ENCODE data around the gene MIA. TPM values are rescaled to one million over a fixed set of nuclear protein-coding genes. Genes with fewer than 3 reads are reported as not detected.
A peak's percentile ranks its signal among the peaks of the same experiment; 100 is the strongest.
"Not testable (repeated sequence)": the region's sequence is repeated elsewhere in the genome, so short reads cannot be mapped to it uniquely, and the experiment has no call there.

Gene MIA
- total RNA-seq, 1 experiment from 2014 or later, result 2.2 TPM

DNA sequence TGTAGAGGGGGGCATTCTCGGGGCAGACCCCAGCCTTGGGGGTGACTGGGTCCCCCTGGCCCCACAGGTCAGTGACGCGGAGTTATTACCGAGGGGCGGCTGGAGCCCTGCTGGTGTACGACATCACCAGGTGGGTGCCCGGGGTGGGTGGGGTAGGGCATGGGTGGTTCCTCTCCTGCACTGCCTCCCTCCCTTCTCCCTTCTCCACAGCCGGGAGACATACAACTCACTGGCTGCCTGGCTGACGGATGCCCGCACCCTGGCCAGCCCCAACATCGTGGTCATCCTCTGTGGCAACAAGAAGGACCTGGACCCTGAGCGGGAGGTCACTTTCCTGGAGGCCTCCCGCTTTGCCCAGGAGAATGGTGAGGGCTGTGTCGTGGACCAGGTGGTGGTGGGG, 8.4 kb downstream of the MIA start:
- CTCF ChIA-PET, result no interaction called here
- POLR2A ChIA-PET, result no interaction called here
- Histone ChIP-seq H3K36me3 (ENCODE audit: control insufficient read depth, insufficient read depth, low read length) (no peaks in the 10 kb centered on the region), H3K4me3 (ENCODE audit: low read depth in 2 of 2, low read length in 2 of 2) (no peak overlapping the region), H3K27me3 (ENCODE audit: control insufficient read depth, insufficient read depth, low read length) (no peaks in the 10 kb centered on the region), H3K27ac (ENCODE audit: low read length) (no peak overlapping the region), H3K4me1 (ENCODE audit: control insufficient read depth, insufficient read depth, low read length) (no peaks in the 10 kb centered on the region), H3K9me3 (ENCODE audit: control insufficient read depth, insufficient read depth, low read depth, low read length) (no peaks in the 10 kb centered on the region)
- ATAC-seq, result no peak
- intact Hi-C loops (cut with micrococcal nuclease; ENCODE audit: unreplicated experiment), result no loop called here
- no TSS peak for BruUV-seq (replicated peaks)
- in situ Hi-C loops (cut with HindIII; ENCODE audit: low pct_unique_long_range_greater_than_20kb, low sequenced_read_pairs), result no loop called here
- TF ChIP-seq, protein P1, sequence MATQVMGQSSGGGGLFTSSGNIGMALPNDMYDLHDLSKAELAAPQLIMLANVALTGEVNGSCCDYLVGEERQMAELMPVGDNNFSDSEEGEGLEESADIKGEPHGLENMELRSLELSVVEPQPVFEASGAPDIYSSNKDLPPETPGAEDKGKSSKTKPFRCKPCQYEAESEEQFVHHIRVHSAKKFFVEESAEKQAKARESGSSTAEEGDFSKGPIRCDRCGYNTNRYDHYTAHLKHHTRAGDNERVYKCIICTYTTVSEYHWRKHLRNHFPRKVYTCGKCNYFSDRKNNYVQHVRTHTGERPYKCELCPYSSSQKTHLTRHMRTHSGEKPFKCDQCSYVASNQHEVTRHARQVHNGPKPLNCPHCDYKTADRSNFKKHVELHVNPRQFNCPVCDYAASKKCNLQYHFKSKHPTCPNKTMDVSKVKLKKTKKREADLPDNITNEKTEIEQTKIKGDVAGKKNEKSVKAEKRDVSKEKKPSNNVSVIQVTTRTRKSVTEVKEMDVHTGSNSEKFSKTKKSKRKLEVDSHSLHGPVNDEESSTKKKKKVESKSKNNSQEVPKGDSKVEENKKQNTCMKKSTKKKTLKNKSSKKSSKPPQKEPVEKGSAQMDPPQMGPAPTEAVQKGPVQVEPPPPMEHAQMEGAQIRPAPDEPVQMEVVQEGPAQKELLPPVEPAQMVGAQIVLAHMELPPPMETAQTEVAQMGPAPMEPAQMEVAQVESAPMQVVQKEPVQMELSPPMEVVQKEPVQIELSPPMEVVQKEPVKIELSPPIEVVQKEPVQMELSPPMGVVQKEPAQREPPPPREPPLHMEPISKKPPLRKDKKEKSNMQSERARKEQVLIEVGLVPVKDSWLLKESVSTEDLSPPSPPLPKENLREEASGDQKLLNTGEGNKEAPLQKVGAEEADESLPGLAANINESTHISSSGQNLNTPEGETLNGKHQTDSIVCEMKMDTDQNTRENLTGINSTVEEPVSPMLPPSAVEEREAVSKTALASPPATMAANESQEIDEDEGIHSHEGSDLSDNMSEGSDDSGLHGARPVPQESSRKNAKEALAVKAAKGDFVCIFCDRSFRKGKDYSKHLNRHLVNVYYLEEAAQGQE (IDR thresholded peaks at IDR 0.05; ENCODE audit: insufficient read depth in 1 of 2, low read depth in 2 of 2, low read length in 1 of 2), result no peak
- TF ChIP-seq SIN3A (IDR thresholded peaks at IDR 0.05; ENCODE audit: borderline replicate concordance, insufficient read depth, low read depth, low read length) (no peak), TCF7L2 (IDR thresholded peaks at IDR 0.05; ENCODE audit: low read depth, low read length) (no peak), POLR2AphosphoS5 (IDR thresholded peaks at IDR 0.05; ENCODE audit: low read depth, low read length) (no peak)
- TF ChIP-seq, protein P2, sequence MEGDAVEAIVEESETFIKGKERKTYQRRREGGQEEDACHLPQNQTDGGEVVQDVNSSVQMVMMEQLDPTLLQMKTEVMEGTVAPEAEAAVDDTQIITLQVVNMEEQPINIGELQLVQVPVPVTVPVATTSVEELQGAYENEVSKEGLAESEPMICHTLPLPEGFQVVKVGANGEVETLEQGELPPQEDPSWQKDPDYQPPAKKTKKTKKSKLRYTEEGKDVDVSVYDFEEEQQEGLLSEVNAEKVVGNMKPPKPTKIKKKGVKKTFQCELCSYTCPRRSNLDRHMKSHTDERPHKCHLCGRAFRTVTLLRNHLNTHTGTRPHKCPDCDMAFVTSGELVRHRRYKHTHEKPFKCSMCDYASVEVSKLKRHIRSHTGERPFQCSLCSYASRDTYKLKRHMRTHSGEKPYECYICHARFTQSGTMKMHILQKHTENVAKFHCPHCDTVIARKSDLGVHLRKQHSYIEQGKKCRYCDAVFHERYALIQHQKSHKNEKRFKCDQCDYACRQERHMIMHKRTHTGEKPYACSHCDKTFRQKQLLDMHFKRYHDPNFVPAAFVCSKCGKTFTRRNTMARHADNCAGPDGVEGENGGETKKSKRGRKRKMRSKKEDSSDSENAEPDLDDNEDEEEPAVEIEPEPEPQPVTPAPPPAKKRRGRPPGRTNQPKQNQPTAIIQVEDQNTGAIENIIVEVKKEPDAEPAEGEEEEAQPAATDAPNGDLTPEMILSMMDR (IDR thresholded peaks at IDR 0.05), result no peak
- DNase-seq (ENCODE audit: low read depth, low spot score), result no peak

DNA sequence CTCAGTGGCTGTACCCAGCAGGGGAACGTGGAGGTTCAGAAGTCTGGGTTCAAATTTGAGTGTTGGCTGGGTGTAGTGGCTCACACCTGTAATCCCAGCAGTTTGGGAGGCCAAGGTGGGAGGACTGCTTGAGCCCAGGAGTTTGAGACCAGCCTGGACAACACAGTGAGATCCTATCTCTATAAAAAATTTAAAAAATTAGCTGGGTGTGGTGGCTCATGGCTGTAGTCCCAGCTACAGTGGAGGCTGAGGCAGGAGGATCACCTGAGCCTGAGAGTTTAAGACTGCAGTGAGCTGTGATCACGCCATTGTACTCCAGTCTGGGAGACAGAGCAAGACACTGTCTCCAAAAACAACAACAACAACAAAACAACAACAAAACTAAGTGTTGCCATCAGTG, 8.8 kb downstream of the MIA start:
- in situ Hi-C loops (cut with HindIII; ENCODE audit: low pct_unique_long_range_greater_than_20kb, low sequenced_read_pairs); H3K27me3 ChIP-seq (ENCODE audit: control insufficient read depth, insufficient read depth, low read length); DNase-seq (ENCODE audit: low read depth, low spot score); intact Hi-C loops (cut with micrococcal nuclease; ENCODE audit: unreplicated experiment); H3K36me3 ChIP-seq (ENCODE audit: control insufficient read depth, insufficient read depth, low read length); BruUV-seq (replicated peaks); POLR2A ChIA-PET; H3K4me3 ChIP-seq (ENCODE audit: low read depth in 2 of 2, low read length in 2 of 2); ATAC-seq; H3K4me1 ChIP-seq (ENCODE audit: control insufficient read depth, insufficient read depth, low read length); H3K27ac ChIP-seq (ENCODE audit: low read length); CTCF ChIA-PET; H3K9me3 ChIP-seq (ENCODE audit: control insufficient read depth, insufficient read depth, low read depth, low read length): not testable (repeated sequence)

GRCh38 chr19:40785526-40785925, 10.2 kb downstream of the MIA start:
- H3K4me3 ChIP-seq (ENCODE audit: low read depth in 2 of 2, low read length in 2 of 2), result no peak overlapping the region
- no peaks in the 10 kb centered on the region for H3K4me1 ChIP-seq (ENCODE audit: control insufficient read depth, insufficient read depth, low read length)
- no peak for DNase-seq (ENCODE audit: low read depth, low spot score)
- no peak overlapping the region for H3K27ac ChIP-seq (ENCODE audit: low read length)
- ChIA-PET CTCF (no interaction called here), POLR2A (no interaction called here)
- BruUV-seq (replicated peaks), result no TSS peak
- intact Hi-C loops (cut with micrococcal nuclease; ENCODE audit: unreplicated experiment), result no loop called here
- no peaks in the 10 kb centered on the region for H3K9me3 ChIP-seq (ENCODE audit: control insufficient read depth, insufficient read depth, low read depth, low read length)
- H3K36me3 ChIP-seq (ENCODE audit: control insufficient read depth, insufficient read depth, low read length), result no peaks in the 10 kb centered on the region
- in situ Hi-C loops (cut with HindIII; ENCODE audit: low pct_unique_long_range_greater_than_20kb, low sequenced_read_pairs), result no loop called here
- ATAC-seq, result peak; percentile 66; the same call in 1 of the 2 replicates
- TF ChIP-seq POLR2AphosphoS5 (IDR thresholded peaks at IDR 0.05; ENCODE audit: low read depth, low read length) (no peak), TCF7L2 (IDR thresholded peaks at IDR 0.05; ENCODE audit: low read depth, low read length) (no peak), SIN3A (IDR thresholded peaks at IDR 0.05; ENCODE audit: borderline replicate concordance, insufficient read depth, low read depth, low read length) (no peak)
- TF ChIP-seq, protein P1 (IDR thresholded peaks at IDR 0.05; ENCODE audit: insufficient read depth in 1 of 2, low read depth in 2 of 2, low read length in 1 of 2), result no peak
- TF ChIP-seq, protein P2 (IDR thresholded peaks at IDR 0.05), result no peak
- no peaks in the 10 kb centered on the region for H3K27me3 ChIP-seq (ENCODE audit: control insufficient read depth, insufficient read depth, low read length)
